H9 (cell line): Measurements from ENCODE around the gene HSD17B8. TPM values are rescaled to one million over a fixed set of nuclear protein-coding genes. Genes with fewer than 3 reads are reported as not detected.

Experiments
- DNase-seq: peaks from one replicate; pipeline ENCODE4 v3.0.0-alpha.2; 2017
- H2AFZ ChIP-seq: one replicate; pipeline ENCODE4 v1.6.1; 2013; ENCODE audit warnings: mild to moderate bottlenecking, low read length, control low read depth, moderate library complexity
- H2AK5ac ChIP-seq: 2 replicates; pipeline ENCODE4 v1.6.1; 2013; ENCODE audit warnings: low read length, control low read depth, mixed read lengths; ENCODE audit not compliant: insufficient read length
- H2BK120ac ChIP-seq: one replicate; pipeline ENCODE4 v1.6.1; 2013; ENCODE audit warnings: low read depth, mild to moderate bottlenecking, low read length, control low read depth, inconsistent platforms; ENCODE audit not compliant: poor library complexity, severe bottlenecking
- H2BK12ac ChIP-seq: 2 replicates; pipeline ENCODE4 v1.6.1; 2013; ENCODE audit warnings: low read length, control low read depth, mixed read lengths, low read depth; ENCODE audit not compliant: insufficient read length
- H2BK15ac ChIP-seq: 2 replicates; pipeline ENCODE4 v1.6.1; 2013; ENCODE audit warnings: low read depth, low read length, control low read depth
- H2BK20ac ChIP-seq: one replicate; pipeline ENCODE4 v1.6.1; 2013; ENCODE audit warnings: low read depth, mild to moderate bottlenecking, low read length, control low read depth, inconsistent platforms; ENCODE audit not compliant: poor library complexity, severe bottlenecking
- H2BK5ac ChIP-seq: 2 replicates; pipeline ENCODE4 v1.6.1; 2013; ENCODE audit warnings: low read length, control low read depth, mixed read lengths; ENCODE audit not compliant: insufficient read length
- H3K14ac ChIP-seq: 2 replicates; pipeline ENCODE4 v1.6.1; 2013; ENCODE audit warnings: low read length, control low read depth; ENCODE audit not compliant: insufficient read depth
- H3K18ac ChIP-seq: 2 replicates; pipeline ENCODE4 v1.6.1; 2013; ENCODE audit warnings: low read depth, mild to moderate bottlenecking, mixed read lengths, low read length, control low read depth; ENCODE audit not compliant: insufficient read length
- H3K23ac ChIP-seq: 2 replicates; pipeline ENCODE4 v1.6.1; 2013; ENCODE audit warnings: low read length, control low read depth, mixed read lengths, low read depth; ENCODE audit not compliant: insufficient read length
- H3K23me2 ChIP-seq: 2 replicates; pipeline ENCODE4 v1.6.1; 2013; ENCODE audit warnings: low read depth, mild to moderate bottlenecking, mixed read lengths, low read length, control low read depth; ENCODE audit not compliant: insufficient read length, poor library complexity, severe bottlenecking
- H3K27ac ChIP-seq: 2 replicates; pipeline ENCODE4 v1.5.1; 2013; ENCODE audit warnings: low read length, control low read depth, mixed read lengths, low read depth; ENCODE audit not compliant: insufficient read length
- H3K27me3 ChIP-seq: 2 replicates; pipeline ENCODE4 v1.6.1; 2013; ENCODE audit warnings: low read length, control low read depth, inconsistent platforms; ENCODE audit not compliant: insufficient read depth
- H3K4ac ChIP-seq: 2 replicates; pipeline ENCODE4 v1.6.1; 2013; ENCODE audit warnings: low read depth, mild to moderate bottlenecking, control low read depth, inconsistent platforms, low read length, moderate library complexity
- H3K4me1 ChIP-seq: 2 replicates; pipeline ENCODE4 v1.6.1; 2013; ENCODE audit warnings: low read length, control low read depth, inconsistent platforms; ENCODE audit not compliant: insufficient read depth
- H3K4me2 ChIP-seq: 2 replicates; pipeline ENCODE4 v1.6.1; 2013; ENCODE audit warnings: low read length, control low read depth, mixed read lengths; ENCODE audit not compliant: insufficient read length, insufficient read depth
- H3K56ac ChIP-seq: 2 replicates; pipeline ENCODE4 v1.6.1; 2013; ENCODE audit warnings: low read depth, mild to moderate bottlenecking, mixed read lengths, low read length, control low read depth; ENCODE audit not compliant: insufficient read length
- H3K79me1 ChIP-seq: 2 replicates; pipeline ENCODE4 v1.6.1; 2013; ENCODE audit warnings: low read depth, mild to moderate bottlenecking, moderate library complexity, low read length, control low read depth, inconsistent platforms; ENCODE audit not compliant: insufficient read depth, poor library complexity, severe bottlenecking
- H3K79me2 ChIP-seq: 2 replicates; pipeline ENCODE4 v1.6.1; 2013; ENCODE audit warnings: low read length, control low read depth, inconsistent platforms; ENCODE audit not compliant: insufficient read depth
- H3K9ac ChIP-seq: 2 replicates; pipeline ENCODE4 v1.6.1; 2013; ENCODE audit warnings: low read length, control low read depth, mixed read lengths; ENCODE audit not compliant: insufficient read length; ENCODE audit errors: extremely low read depth
- H3K9me3 ChIP-seq: one replicate; pipeline ENCODE4 v1.6.1; 2013; ENCODE audit warnings: low read depth, low read length, inconsistent platforms; ENCODE audit not compliant: control insufficient read depth
- H3T11ph ChIP-seq: one replicate; pipeline ENCODE4 v1.6.1; 2013; ENCODE audit warnings: mild to moderate bottlenecking, low read length, control low read depth, inconsistent platforms
- H4K20me1 ChIP-seq: one replicate; pipeline ENCODE4 v1.6.1; 2013; ENCODE audit not compliant: control insufficient read depth, insufficient read length, insufficient read depth
- H4K5ac ChIP-seq: 2 replicates; pipeline ENCODE4 v1.6.1; 2013; ENCODE audit warnings: low read depth, mild to moderate bottlenecking, mixed read lengths, low read length, control low read depth; ENCODE audit not compliant: insufficient read length
- H4K8ac ChIP-seq: replicated peaks from 2 replicates; pipeline ENCODE4 v1.6.1; 2013; ENCODE audit warnings: low read length, control low read depth, mixed read lengths, low read depth; ENCODE audit not compliant: insufficient read length
- H4K91ac ChIP-seq: 2 replicates; pipeline ENCODE4 v1.6.1; 2013; ENCODE audit warnings: low read depth, mild to moderate bottlenecking, moderate library complexity, mixed read lengths, low read length, control low read depth; ENCODE audit not compliant: insufficient read length
- H3K27ac Mint-ChIP-seq, 3 experiments: 2 replicates in 2 of 3; 3 replicates in 1 of 3; pipeline ENCODE4 v1.8.0; 2020 to 2021; ENCODE audit warnings: mixed read lengths in 3 of 3, mild to moderate bottlenecking in 1 of 3, moderate library complexity in 1 of 3
- H3K27me3 Mint-ChIP-seq: 2 replicates; pipeline ENCODE4 v1.8.0; 2021; ENCODE audit warnings: low read depth, mild to moderate bottlenecking, moderate library complexity, mixed read lengths
- H3K36me3 Mint-ChIP-seq, 3 experiments: 2 replicates in 2 of 3; 3 replicates in 1 of 3; pipeline ENCODE4 v1.8.0; 2020 to 2021; ENCODE audit warnings: low read depth in 3 of 3, mixed read lengths in 3 of 3; ENCODE audit not compliant: insufficient read depth in 1 of 3
- H3K4me1 Mint-ChIP-seq, 2 experiments: 2 replicates each; pipeline ENCODE4 v1.8.0; 2020; ENCODE audit warnings: mixed read lengths in 2 of 2
- H3K4me3 Mint-ChIP-seq, 2 experiments: 2 replicates in 1 of 2; 3 replicates in 1 of 2; pipeline ENCODE4 v1.8.0; 2020 to 2021; ENCODE audit warnings: mild to moderate bottlenecking in 2 of 2, mixed read lengths in 2 of 2, moderate library complexity in 1 of 2
- H3K9me3 Mint-ChIP-seq, 2 experiments: 2 replicates in 1 of 2; 3 replicates in 1 of 2; pipeline ENCODE4 v1.8.0; 2020; ENCODE audit warnings: mild to moderate bottlenecking in 2 of 2, mixed read lengths in 2 of 2, moderate library complexity in 1 of 2
- WGBS: extraction: QIAGEN DNeasy Blood & Tissue Kit; methylation state at CpG from one replicate; pipeline ENCODE4 v1.1.7; 2013; ENCODE audit warnings: missing lambda C conversion rate, low lambda C conversion rate, mixed read lengths; ENCODE audit not compliant: insufficient read length; ENCODE audit errors: extremely low coverage; 5-methylcytosine and 5-hydroxymethylcytosine counted together
- total RNA-seq: library from RNA; stranded (reverse); gene quantifications from 2 replicates; pipeline ENCODE4 v1.2.1, GENCODE V29; 2021
- TF ChIP-seq, protein P1 (sequence below): fragments of 200-600 bp; sonication (generic); conservative IDR thresholded peaks from 3 replicates; pipeline ENCODE4 v1.8.0; 2021; ENCODE audit warnings: antibody characterized with exemption, mild to moderate bottlenecking

The HSD17B8 gene
- total RNA-seq, 1 experiment from 2014 or later = 7.1 TPM

- H3K79me1 ChIP-seq = no peaks in the 10 kb centered on the region
- Mint-ChIP-seq H3K4me3 (no peak overlapping the region), H3K27me3 (peaks cover 78% of the 10 kb centered on the region), H3K9me3 (no peaks in the 10 kb centered on the region), H3K27ac (no peak overlapping the region), H3K4me1 (peaks cover 11% of the 10 kb centered on the region in 2 experiments), H3K36me3 (no peaks in the 10 kb centered on the region)
- H2AFZ ChIP-seq = no peak overlapping the region
- no peak overlapping the region for H3K4me2 ChIP-seq
- H3K56ac ChIP-seq = no peak overlapping the region
- TF ChIP-seq, protein P1, sequence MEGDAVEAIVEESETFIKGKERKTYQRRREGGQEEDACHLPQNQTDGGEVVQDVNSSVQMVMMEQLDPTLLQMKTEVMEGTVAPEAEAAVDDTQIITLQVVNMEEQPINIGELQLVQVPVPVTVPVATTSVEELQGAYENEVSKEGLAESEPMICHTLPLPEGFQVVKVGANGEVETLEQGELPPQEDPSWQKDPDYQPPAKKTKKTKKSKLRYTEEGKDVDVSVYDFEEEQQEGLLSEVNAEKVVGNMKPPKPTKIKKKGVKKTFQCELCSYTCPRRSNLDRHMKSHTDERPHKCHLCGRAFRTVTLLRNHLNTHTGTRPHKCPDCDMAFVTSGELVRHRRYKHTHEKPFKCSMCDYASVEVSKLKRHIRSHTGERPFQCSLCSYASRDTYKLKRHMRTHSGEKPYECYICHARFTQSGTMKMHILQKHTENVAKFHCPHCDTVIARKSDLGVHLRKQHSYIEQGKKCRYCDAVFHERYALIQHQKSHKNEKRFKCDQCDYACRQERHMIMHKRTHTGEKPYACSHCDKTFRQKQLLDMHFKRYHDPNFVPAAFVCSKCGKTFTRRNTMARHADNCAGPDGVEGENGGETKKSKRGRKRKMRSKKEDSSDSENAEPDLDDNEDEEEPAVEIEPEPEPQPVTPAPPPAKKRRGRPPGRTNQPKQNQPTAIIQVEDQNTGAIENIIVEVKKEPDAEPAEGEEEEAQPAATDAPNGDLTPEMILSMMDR = no peak
- H3T11ph ChIP-seq = no peak overlapping the region
- no peak overlapping the region for H3K18ac ChIP-seq
- no peak overlapping the region for H2BK12ac ChIP-seq
- H4K20me1 ChIP-seq = no peaks in the 10 kb centered on the region
- no peaks in the 10 kb centered on the region for H3K27me3 ChIP-seq
- H4K8ac ChIP-seq = no peak overlapping the region
- no peak for DNase-seq
- H3K14ac ChIP-seq = no peak overlapping the region
- H3K9me3 ChIP-seq = no peaks in the 10 kb centered on the region
- no CpG with 5 or more reads among the region's 2 CpGs for WGBS
- H4K91ac ChIP-seq = no peak overlapping the region
- no peak overlapping the region for H2BK15ac ChIP-seq
- no peak overlapping the region for H3K9ac ChIP-seq
- H4K5ac ChIP-seq = no peak overlapping the region
- peaks cover 3% of the 10 kb centered on the region; the same call in 1 of the 2 replicates for H3K4me1 ChIP-seq
- no peak overlapping the region for H2AK5ac ChIP-seq
- no peak overlapping the region for H3K4ac ChIP-seq
- H3K27ac ChIP-seq = no peak overlapping the region
- no peak overlapping the region for H3K23ac ChIP-seq
- no peak overlapping the region for H2BK120ac ChIP-seq
- H2BK5ac ChIP-seq = no peak overlapping the region
- H2BK20ac ChIP-seq = no peak overlapping the region
- H3K23me2 ChIP-seq = no peaks in the 10 kb centered on the region
- no peaks in the 10 kb centered on the region for H3K79me2 ChIP-seq
Observed at GRCh38 chr6:33237741-33238140, 33.3 kb downstream of the HSD17B8 start.
